ENCODE measurements around the gene FGF14. TPM values are rescaled to one million over a fixed set of nuclear protein-coding genes. Genes with fewer than 3 reads are reported as not detected.

FGF14 gene
- total and polyA plus RNA-seq, 9 donors, result 0.06 to 4.8 (median 0.60) TPM; not detected in 2

- Histone ChIP-seq H3K36me3 (no peaks in the 10 kb centered on the region), H3K4me3 (no peak overlapping the region), H3K27me3 (no peaks in the 10 kb centered on the region), H3K9me3 (no peaks in the 10 kb centered on the region), H3K4me1 (ENCODE audit: insufficient read depth) (no peaks in the 10 kb centered on the region), H3K27ac (no peak overlapping the region)
- WGBS, 3 donors, result 62 to 81% (median 68%) methylated on average over 3 of the region's 3 CpGs
- TF ChIP-seq CTCF (IDR thresholded peaks at IDR 0.05) (no peak), POLR2A (IDR thresholded peaks at IDR 0.05) (no peak), EP300 (IDR thresholded peaks at IDR 0.05) (no peak)
- intact Hi-C loops (cut with DNase I), result no loop called here
- no peak for DNase-seq
Observed at GRCh38 chr13:102244607-102245227, 157.1 kb downstream of the FGF14 start.

- TF ChIP-seq CTCF (IDR thresholded peaks at IDR 0.05) (no peak), POLR2A (IDR thresholded peaks at IDR 0.05) (no peak), EP300 (IDR thresholded peaks at IDR 0.05) (no peak)
Observed at GRCh38 chr13:102240110-102240509, 161.7 kb downstream of the FGF14 start.

GRCh38 chr13:102237230-102237629 lies 164.6 kb downstream of the FGF14 start:
- H3K9me3 ChIP-seq, result no peaks in the 10 kb centered on the region
- H3K36me3 ChIP-seq, result no peaks in the 10 kb centered on the region
- no peak overlapping the region for H3K27ac ChIP-seq
- H3K4me3 ChIP-seq, result no peak overlapping the region
- no peaks in the 10 kb centered on the region for H3K4me1 ChIP-seq (ENCODE audit: insufficient read depth)
- TF ChIP-seq POLR2A (IDR thresholded peaks at IDR 0.05), result no peak
- TF ChIP-seq CTCF (IDR thresholded peaks at IDR 0.05), result no peak
- no peak for TF ChIP-seq EP300 (IDR thresholded peaks at IDR 0.05)
- intact Hi-C loops (cut with DNase I), result no loop called here
- 42 to 56% (median 55%) methylated on average over 6 of the region's 6 CpGs for WGBS, 3 donors
- H3K27me3 ChIP-seq, result no peaks in the 10 kb centered on the region
- no peak for DNase-seq

More at GRCh38 chr13:102240110-102240509, 161.7 kb downstream of the FGF14 start:
- intact Hi-C loops (cut with DNase I), result no loop called here
- no peak for DNase-seq
- WGBS, 3 donors, result 49 to 59% (median 53%) methylated on average over 3 of the region's 3 CpGs
- Histone ChIP-seq H3K9me3 (no peaks in the 10 kb centered on the region), H3K27me3 (no peaks in the 10 kb centered on the region), H3K36me3 (no peaks in the 10 kb centered on the region), H3K27ac (no peak overlapping the region), H3K4me1 (ENCODE audit: insufficient read depth) (no peaks in the 10 kb centered on the region), H3K4me3 (no peak overlapping the region)

GRCh38 chr13:102236830-102237229 lies 165.0 kb downstream of the FGF14 start:
- 65 to 76% (median 72%) methylated on average over 7 to 8 of the region's 8 CpGs for WGBS, 3 donors
- H3K4me1 ChIP-seq (ENCODE audit: insufficient read depth), result no peaks in the 10 kb centered on the region
- TF ChIP-seq CTCF (IDR thresholded peaks at IDR 0.05), result no peak
- TF ChIP-seq POLR2A (IDR thresholded peaks at IDR 0.05), result no peak
- no peak for TF ChIP-seq EP300 (IDR thresholded peaks at IDR 0.05)
- H3K9me3 ChIP-seq, result no peaks in the 10 kb centered on the region
- H3K27ac ChIP-seq, result no peak overlapping the region
- intact Hi-C loops (cut with DNase I), result no loop called here
- H3K27me3 ChIP-seq, result no peaks in the 10 kb centered on the region
- H3K4me3 ChIP-seq, result no peak overlapping the region
- no peaks in the 10 kb centered on the region for H3K36me3 ChIP-seq
- DNase-seq, result no peak
